T-helper 1 cell treated with Interleukin-12 subunit alpha and Interleukin-12 subunit beta and Interleukin-4 antibody, amounts not matched to agents 30 μg/mL and 1 μg/mL, for 36 hours (primary cell): ENCODE measurements around the gene B4GALT3.

Source experiments
- H3K27ac Mint-ChIP-seq: one replicate; pipeline ENCODE4 v1.8.0; 2021; ENCODE audit warnings: mild to moderate bottlenecking, mixed read lengths
- H3K27me3 Mint-ChIP-seq: one replicate; pipeline ENCODE4 v1.8.0; 2021; ENCODE audit warnings: low read depth, mixed read lengths
- H3K36me3 Mint-ChIP-seq: one replicate; pipeline ENCODE4 v1.8.0; 2021; ENCODE audit warnings: low read depth, mixed read lengths
- H3K4me1 Mint-ChIP-seq: one replicate; pipeline ENCODE4 v1.8.0; 2021; ENCODE audit warnings: low read depth, mixed read lengths
- H3K4me3 Mint-ChIP-seq: one replicate; pipeline ENCODE4 v1.8.0; 2021; ENCODE audit warnings: mild to moderate bottlenecking, moderate library complexity, mixed read lengths
- H3K9me3 Mint-ChIP-seq: one replicate; pipeline ENCODE4 v1.8.0; 2021; ENCODE audit warnings: mixed read lengths

B4GALT3 gene

GRCh38 chr1:161145832-161146231, 31.5 kb downstream of the B4GALT3 start:
- Mint-ChIP-seq H3K27ac (no peak overlapping the region), H3K36me3 (no peaks in the 10 kb centered on the region), H3K4me3 (no peak overlapping the region), H3K4me1 (no peaks in the 10 kb centered on the region), H3K9me3 (no peaks in the 10 kb centered on the region), H3K27me3 (no peaks in the 10 kb centered on the region)

- no peak overlapping the region for H3K4me3 Mint-ChIP-seq
- no peak overlapping the region for H3K27ac Mint-ChIP-seq
- peaks cover 6% of the 10 kb centered on the region for H3K4me1 Mint-ChIP-seq
- H3K27me3 Mint-ChIP-seq: no peaks in the 10 kb centered on the region
- no peaks in the 10 kb centered on the region for H3K9me3 Mint-ChIP-seq
- H3K36me3 Mint-ChIP-seq: no peaks in the 10 kb centered on the region
These were observed 36.4 kb downstream of the B4GALT3 start for GRCh38 chr1:161140755-161141400.

GRCh38 chr1:161139766-161140165, 37.5 kb downstream of the B4GALT3 start:
- peaks cover 10% of the 10 kb centered on the region for H3K4me1 Mint-ChIP-seq
- no peaks in the 10 kb centered on the region for H3K9me3 Mint-ChIP-seq
- H3K36me3 Mint-ChIP-seq: peaks cover 3% of the 10 kb centered on the region
- no peak overlapping the region for H3K4me3 Mint-ChIP-seq
- no peak overlapping the region for H3K27ac Mint-ChIP-seq
- H3K27me3 Mint-ChIP-seq: no peaks in the 10 kb centered on the region

- Mint-ChIP-seq H3K36me3 (peaks cover 3% of the 10 kb centered on the region), H3K27me3 (no peaks in the 10 kb centered on the region), H3K27ac (no peak overlapping the region), H3K4me1 (peaks cover 10% of the 10 kb centered on the region), H3K9me3 (no peaks in the 10 kb centered on the region), H3K4me3 (no peak overlapping the region)
These were observed 38.9 kb downstream of the B4GALT3 start for GRCh38 chr1:161138431-161138830.

- peaks cover 3% of the 10 kb centered on the region for H3K36me3 Mint-ChIP-seq
- H3K4me1 Mint-ChIP-seq: peaks cover 10% of the 10 kb centered on the region
- no peak overlapping the region for H3K4me3 Mint-ChIP-seq
- no peaks in the 10 kb centered on the region for H3K9me3 Mint-ChIP-seq
- H3K27me3 Mint-ChIP-seq: no peaks in the 10 kb centered on the region
- H3K27ac Mint-ChIP-seq: no peak overlapping the region
These were observed 39.4 kb downstream of the B4GALT3 start for GRCh38 chr1:161137881-161138280.

- Mint-ChIP-seq H3K27ac (no peak overlapping the region), H3K4me1 (peaks cover 31% of the 10 kb centered on the region), H3K27me3 (no peaks in the 10 kb centered on the region), H3K9me3 (no peaks in the 10 kb centered on the region), H3K4me3 (no peak overlapping the region), H3K36me3 (peaks cover 5% of the 10 kb centered on the region)
These were observed 44.0 kb downstream of the B4GALT3 start for GRCh38 chr1:161133220-161133740.

GRCh38 chr1:161132410-161133219, 44.7 kb downstream of the B4GALT3 start, which contains the start of gene DEDD:
TSS of gene DEDD (minus strand) at chr1:161132667. CDS start at chr1:161124462, 8,205 bp downstream.
- no peaks in the 10 kb centered on the region for H3K9me3 Mint-ChIP-seq
- peak within 1 kb of the TSS; percentile 88 for H3K27ac Mint-ChIP-seq
- peaks cover 11% of the 10 kb centered on the region for H3K36me3 Mint-ChIP-seq
- peaks cover 37% of the 10 kb centered on the region for H3K4me1 Mint-ChIP-seq
- H3K4me3 Mint-ChIP-seq: no peak within 1 kb of the TSS
- H3K27me3 Mint-ChIP-seq: no peaks in the 10 kb centered on the region

- H3K27me3 Mint-ChIP-seq: no peaks in the 10 kb centered on the region
- peak overlapping the region; percentile 88 for H3K27ac Mint-ChIP-seq
- H3K4me3 Mint-ChIP-seq: no peak overlapping the region
These were observed 45.5 kb downstream of the B4GALT3 start for GRCh38 chr1:161131523-161132409.

GRCh38 chr1:161130266-161130665, 47.0 kb downstream of the B4GALT3 start:
- H3K27ac Mint-ChIP-seq: no peak overlapping the region
- H3K4me1 Mint-ChIP-seq: peaks cover 44% of the 10 kb centered on the region
- no peak overlapping the region for H3K4me3 Mint-ChIP-seq
- H3K27me3 Mint-ChIP-seq: no peaks in the 10 kb centered on the region
- no peaks in the 10 kb centered on the region for H3K9me3 Mint-ChIP-seq
- H3K36me3 Mint-ChIP-seq: peaks cover 28% of the 10 kb centered on the region

More at GRCh38 chr1:161131523-161132409, 45.5 kb downstream of the B4GALT3 start:
- peaks cover 19% of the 10 kb centered on the region for H3K36me3 Mint-ChIP-seq
- no peaks in the 10 kb centered on the region for H3K9me3 Mint-ChIP-seq
- peaks cover 41% of the 10 kb centered on the region for H3K4me1 Mint-ChIP-seq

GRCh38 chr1:161128591-161129420, 48.5 kb downstream of the B4GALT3 start:
- Mint-ChIP-seq H3K36me3 (peaks cover 33% of the 10 kb centered on the region), H3K27ac (no peak overlapping the region), H3K27me3 (no peaks in the 10 kb centered on the region)

GRCh38 chr1:161127649-161128048, 49.7 kb downstream of the B4GALT3 start:
- Mint-ChIP-seq H3K27ac (no peak overlapping the region), H3K4me3 (no peak overlapping the region)

More at GRCh38 chr1:161128591-161129420, 48.5 kb downstream of the B4GALT3 start:
- no peaks in the 10 kb centered on the region for H3K9me3 Mint-ChIP-seq
- peaks cover 42% of the 10 kb centered on the region for H3K4me1 Mint-ChIP-seq
- no peak overlapping the region for H3K4me3 Mint-ChIP-seq

GRCh38 chr1:161122967-161123366, 54.3 kb downstream of the B4GALT3 start:
- Mint-ChIP-seq H3K4me3 (no peak overlapping the region), H3K27me3 (no peaks in the 10 kb centered on the region), H3K4me1 (peaks cover 34% of the 10 kb centered on the region), H3K9me3 (no peaks in the 10 kb centered on the region), H3K27ac (no peak overlapping the region), H3K36me3 (peaks cover 51% of the 10 kb centered on the region)

More at GRCh38 chr1:161127649-161128048, 49.7 kb downstream of the B4GALT3 start:
- H3K4me1 Mint-ChIP-seq: peaks cover 42% of the 10 kb centered on the region
- peaks cover 41% of the 10 kb centered on the region for H3K36me3 Mint-ChIP-seq
- H3K9me3 Mint-ChIP-seq: no peaks in the 10 kb centered on the region
- H3K27me3 Mint-ChIP-seq: no peaks in the 10 kb centered on the region

GRCh38 chr1:161121834-161122233, 55.5 kb downstream of the B4GALT3 start:
- Mint-ChIP-seq H3K27ac (no peak overlapping the region), H3K36me3 (peaks cover 47% of the 10 kb centered on the region), H3K27me3 (no peaks in the 10 kb centered on the region), H3K4me3 (no peak overlapping the region), H3K9me3 (no peaks in the 10 kb centered on the region), H3K4me1 (peaks cover 30% of the 10 kb centered on the region)
